ENCODE data around the gene CYB561D1.

The CYB561D1 gene

GRCh38 chr1:109481646-109482045 lies 12.2 kb upstream of the CYB561D1 start:
- DNase-seq (ENCODE audit: extremely low read depth, low read depth), result no peak
- TF ChIP-seq, protein P1, sequence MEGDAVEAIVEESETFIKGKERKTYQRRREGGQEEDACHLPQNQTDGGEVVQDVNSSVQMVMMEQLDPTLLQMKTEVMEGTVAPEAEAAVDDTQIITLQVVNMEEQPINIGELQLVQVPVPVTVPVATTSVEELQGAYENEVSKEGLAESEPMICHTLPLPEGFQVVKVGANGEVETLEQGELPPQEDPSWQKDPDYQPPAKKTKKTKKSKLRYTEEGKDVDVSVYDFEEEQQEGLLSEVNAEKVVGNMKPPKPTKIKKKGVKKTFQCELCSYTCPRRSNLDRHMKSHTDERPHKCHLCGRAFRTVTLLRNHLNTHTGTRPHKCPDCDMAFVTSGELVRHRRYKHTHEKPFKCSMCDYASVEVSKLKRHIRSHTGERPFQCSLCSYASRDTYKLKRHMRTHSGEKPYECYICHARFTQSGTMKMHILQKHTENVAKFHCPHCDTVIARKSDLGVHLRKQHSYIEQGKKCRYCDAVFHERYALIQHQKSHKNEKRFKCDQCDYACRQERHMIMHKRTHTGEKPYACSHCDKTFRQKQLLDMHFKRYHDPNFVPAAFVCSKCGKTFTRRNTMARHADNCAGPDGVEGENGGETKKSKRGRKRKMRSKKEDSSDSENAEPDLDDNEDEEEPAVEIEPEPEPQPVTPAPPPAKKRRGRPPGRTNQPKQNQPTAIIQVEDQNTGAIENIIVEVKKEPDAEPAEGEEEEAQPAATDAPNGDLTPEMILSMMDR (IDR thresholded peaks at IDR 0.05; ENCODE audit: low read depth, low read length), result no peak

DNA sequence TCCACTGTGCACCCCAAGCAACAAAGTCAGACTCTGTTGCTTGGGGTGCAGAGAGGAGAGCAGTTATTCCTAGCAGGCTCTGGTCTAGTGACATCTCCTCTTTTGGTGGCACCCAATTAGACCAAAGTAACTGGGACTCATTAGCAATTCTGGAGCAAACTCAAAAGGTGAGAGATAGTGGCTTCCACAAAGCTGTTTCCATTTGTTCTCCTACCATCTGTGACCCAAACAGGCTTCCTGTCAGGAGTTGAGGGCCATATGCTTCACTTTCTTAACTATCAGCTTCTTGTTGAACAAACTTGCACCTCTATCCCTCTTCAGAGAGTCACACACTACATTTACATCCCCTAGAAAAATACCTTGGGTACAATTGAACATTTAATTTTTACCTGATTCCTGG lies 11.7 kb upstream of the CYB561D1 start:
- DNase-seq (ENCODE audit: extremely low read depth, low read depth), result no peak
- TF ChIP-seq, protein P1 (IDR thresholded peaks at IDR 0.05; ENCODE audit: low read depth, low read length), result no peak

GRCh38 chr1:109482791-109483671 lies 10.9 kb upstream of the CYB561D1 start:
- DNase-seq (ENCODE audit: extremely low read depth, low read depth), result no peak
- TF ChIP-seq, protein P1 (IDR thresholded peaks at IDR 0.05; ENCODE audit: low read depth, low read length), result no peak

DNA sequence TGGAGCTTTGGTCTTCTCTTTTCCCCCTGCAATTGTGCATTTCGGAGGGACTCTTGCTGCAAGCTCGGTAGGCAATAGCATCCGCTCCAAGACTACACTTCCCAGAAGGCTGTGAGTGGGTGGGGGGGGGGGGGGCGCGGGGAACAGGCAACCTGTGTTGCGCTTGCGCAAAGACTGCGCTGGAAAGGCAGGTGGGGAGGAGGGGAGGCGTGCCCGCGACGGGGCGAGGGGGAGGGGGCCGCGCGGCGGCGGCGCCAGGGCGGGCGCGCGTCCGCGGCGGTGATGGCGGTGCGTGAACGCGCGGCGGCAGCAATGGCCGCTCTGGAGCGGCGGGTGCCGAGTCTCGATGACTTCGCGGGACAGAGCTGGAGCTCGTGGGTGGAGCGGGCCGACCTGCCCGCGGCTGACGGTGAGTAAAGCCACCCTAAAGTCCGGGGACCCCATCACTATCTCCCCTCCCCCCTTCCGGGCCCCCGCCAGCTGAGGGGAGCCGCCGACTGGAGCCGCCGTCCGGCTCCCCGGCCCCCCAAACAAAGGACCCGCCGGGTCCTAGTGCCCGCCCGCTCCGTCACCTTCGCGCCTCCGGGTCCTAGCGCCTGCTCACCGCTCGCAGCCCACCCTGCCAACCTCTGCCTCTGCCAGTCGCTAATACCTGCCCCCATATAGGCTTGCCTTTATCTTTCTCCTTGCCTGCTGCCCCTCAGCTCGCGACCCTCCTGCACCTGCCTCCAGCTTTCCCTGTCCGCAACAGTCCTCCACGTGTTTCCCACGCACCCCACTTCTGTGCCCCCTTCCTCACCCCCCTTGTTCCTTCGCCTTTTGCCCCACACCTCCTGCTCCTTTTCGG lies 10.0 kb upstream of the CYB561D1 start, which contains the start of gene ATXN7L2:
Gene ATXN7L2 (plus strand): TSS at position 234 of the 847 bp plus-strand sequence. CDS start 49 bp downstream, at position 283.
- TF ChIP-seq, protein P1 (IDR thresholded peaks at IDR 0.05; ENCODE audit: low read depth, low read length), result no peak

DNA sequence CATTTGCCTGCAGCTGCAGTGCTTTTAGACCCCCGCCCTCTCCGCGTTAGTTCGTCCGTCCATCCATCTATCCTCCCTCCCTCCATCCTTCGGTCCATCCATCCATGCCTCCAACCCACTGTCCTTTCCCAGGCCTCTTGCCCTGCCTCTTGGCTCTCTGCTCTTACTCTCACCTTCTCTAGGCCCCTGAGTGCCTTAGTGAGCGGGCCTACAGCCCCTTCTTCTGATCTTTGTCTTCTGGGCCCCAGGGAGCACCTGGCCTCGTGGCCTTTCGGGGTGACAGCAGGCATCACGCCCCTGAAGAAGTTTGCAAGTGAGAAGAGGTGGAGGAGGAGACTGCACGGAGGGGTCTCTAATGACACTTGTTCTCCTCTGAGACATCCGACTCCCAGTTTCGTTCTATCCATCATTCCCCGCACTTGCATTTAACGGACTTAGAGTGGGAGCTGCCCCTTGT lies 9.3 kb upstream of the CYB561D1 start:
- TF ChIP-seq, protein P1 (IDR thresholded peaks at IDR 0.05; ENCODE audit: low read depth, low read length), result no peak
- no peak for DNase-seq (ENCODE audit: extremely low read depth, low read depth)

More for the DNA sequence above, 10.0 kb upstream of the CYB561D1 start, which contains the start of gene ATXN7L2:
- peak; percentile 79 for DNase-seq (ENCODE audit: extremely low read depth, low read depth)

- TF ChIP-seq, protein P1 (IDR thresholded peaks at IDR 0.05; ENCODE audit: low read depth, low read length), result no peak
- no peak for DNase-seq (ENCODE audit: extremely low read depth, low read depth)
Measured at GRCh38 chr1:109485001-109485400, 8.9 kb upstream of the CYB561D1 start.

Measured in AG09319 (cell line).